HG03520 (cell line): ENCODE measurements around the gene THSD7A.
A peak's percentile ranks its signal among the peaks of the same experiment; 100 is the strongest.

Source experiments
- ATAC-seq: cut with Tn5 transposase; IDR thresholded peaks from one replicate; pipeline ENCODE4 v1.9.1; 2021; ENCODE audit warnings: mild to moderate bottlenecking, moderate library complexity; ENCODE audit not compliant: unreplicated experiment

The THSD7A gene

GRCh38 chr7:11638011-11638774 lies 193.8 kb downstream of the THSD7A start:
- no peak for ATAC-seq

GRCh38 chr7:11636274-11636673 lies 195.7 kb downstream of the THSD7A start:
- ATAC-seq = no peak

GRCh38 chr7:11633310-11633709 lies 198.7 kb downstream of the THSD7A start:
- peak; percentile 54 for ATAC-seq

- ATAC-seq = no peak
Observed at GRCh38 chr7:11630355-11630754, 201.6 kb downstream of the THSD7A start.

- ATAC-seq = no peak
Observed at GRCh38 chr7:11625669-11626068, 206.3 kb downstream of the THSD7A start.

- ATAC-seq = no peak
Observed at GRCh38 chr7:11623093-11623678, 208.8 kb downstream of the THSD7A start.

GRCh38 chr7:11620406-11621253 lies 211.4 kb downstream of the THSD7A start:
- no peak for ATAC-seq

- ATAC-seq = no peak
Observed at GRCh38 chr7:11616466-11616865, 215.5 kb downstream of the THSD7A start.

GRCh38 chr7:11615174-11615573 lies 216.8 kb downstream of the THSD7A start:
- ATAC-seq = no peak

GRCh38 chr7:11613292-11613930 lies 218.6 kb downstream of the THSD7A start:
- ATAC-seq = peak; percentile 97

- peak; percentile 35 for ATAC-seq
Observed at GRCh38 chr7:11612737-11613136, 219.3 kb downstream of the THSD7A start.

- ATAC-seq = no peak
Observed at GRCh38 chr7:11609096-11609670, 222.8 kb downstream of the THSD7A start.

GRCh38 chr7:11607686-11608085 lies 224.3 kb downstream of the THSD7A start:
- ATAC-seq = no peak

GRCh38 chr7:11605749-11606148 lies 226.2 kb downstream of the THSD7A start:
- ATAC-seq = no peak

GRCh38 chr7:11604505-11604904 lies 227.5 kb downstream of the THSD7A start:
- no peak for ATAC-seq

GRCh38 chr7:11601761-11602160 lies 230.2 kb downstream of the THSD7A start:
- ATAC-seq = no peak

- ATAC-seq = no peak
Observed at GRCh38 chr7:11593322-11593721, 238.7 kb downstream of the THSD7A start.

- no peak for ATAC-seq
Observed at GRCh38 chr7:11592699-11593098, 239.3 kb downstream of the THSD7A start.

- no peak for ATAC-seq
Observed at GRCh38 chr7:11591943-11592342, 240.1 kb downstream of the THSD7A start.

GRCh38 chr7:11591055-11591633 lies 240.9 kb downstream of the THSD7A start:
- no peak for ATAC-seq
